GM19025 (cell line): ENCODE data around the gene GADD45B.
"Not testable (repeated sequence)": the region's sequence is repeated elsewhere in the genome, so short reads cannot be mapped to it uniquely, and the experiment has no call there.

Experiments used
- ATAC-seq: cut with Tn5 transposase; IDR thresholded peaks from one replicate; pipeline ENCODE4 v1.9.1; 2021; ENCODE audit warnings: mild to moderate bottlenecking, low read depth, moderate library complexity; ENCODE audit not compliant: unreplicated experiment

The GADD45B gene

DNA sequence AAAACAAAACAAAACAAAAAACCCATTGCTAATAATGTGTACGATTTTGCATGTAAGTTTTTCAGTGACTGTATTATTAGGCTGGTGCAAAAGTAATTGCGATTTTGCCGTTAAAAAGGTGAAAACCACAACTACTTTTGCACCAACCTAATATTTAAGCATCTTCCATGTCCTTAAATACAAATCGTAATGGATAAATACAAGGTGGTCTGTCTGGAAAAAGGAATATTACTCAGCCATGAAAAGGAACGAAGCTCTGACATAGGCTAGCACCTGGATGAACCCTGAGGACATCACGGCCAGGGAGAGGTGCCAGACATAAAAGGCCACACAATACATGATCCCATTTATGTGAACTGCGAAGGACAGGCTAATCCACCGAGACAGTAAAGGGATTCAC, 33.2 kb downstream of the GADD45B start:
- no peak for ATAC-seq

DNA sequence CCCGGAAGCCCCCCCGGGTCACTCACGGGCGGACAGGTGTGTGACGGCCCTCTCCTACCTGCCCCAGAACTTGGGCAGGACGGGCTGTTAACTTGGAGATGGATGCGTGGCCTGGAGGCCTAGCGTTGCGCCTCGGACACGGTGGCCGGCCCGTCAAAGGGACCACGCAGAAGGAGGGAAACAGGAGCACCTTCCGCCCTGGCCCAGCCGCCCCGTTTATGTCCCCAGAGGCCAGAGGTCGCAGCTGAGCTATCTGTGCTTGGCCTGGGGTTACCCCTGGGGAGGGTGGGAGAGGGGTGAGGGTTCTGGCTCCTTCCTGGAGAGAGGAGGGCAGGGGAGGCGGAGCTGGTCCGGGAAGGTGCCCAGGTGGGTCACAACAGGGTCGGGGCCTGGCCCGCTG, 35.6 kb downstream of the GADD45B start:
- no peak for ATAC-seq

GRCh38 chr19:2511991-2512390, 36.1 kb downstream of the GADD45B start:
- no peak for ATAC-seq

DNA sequence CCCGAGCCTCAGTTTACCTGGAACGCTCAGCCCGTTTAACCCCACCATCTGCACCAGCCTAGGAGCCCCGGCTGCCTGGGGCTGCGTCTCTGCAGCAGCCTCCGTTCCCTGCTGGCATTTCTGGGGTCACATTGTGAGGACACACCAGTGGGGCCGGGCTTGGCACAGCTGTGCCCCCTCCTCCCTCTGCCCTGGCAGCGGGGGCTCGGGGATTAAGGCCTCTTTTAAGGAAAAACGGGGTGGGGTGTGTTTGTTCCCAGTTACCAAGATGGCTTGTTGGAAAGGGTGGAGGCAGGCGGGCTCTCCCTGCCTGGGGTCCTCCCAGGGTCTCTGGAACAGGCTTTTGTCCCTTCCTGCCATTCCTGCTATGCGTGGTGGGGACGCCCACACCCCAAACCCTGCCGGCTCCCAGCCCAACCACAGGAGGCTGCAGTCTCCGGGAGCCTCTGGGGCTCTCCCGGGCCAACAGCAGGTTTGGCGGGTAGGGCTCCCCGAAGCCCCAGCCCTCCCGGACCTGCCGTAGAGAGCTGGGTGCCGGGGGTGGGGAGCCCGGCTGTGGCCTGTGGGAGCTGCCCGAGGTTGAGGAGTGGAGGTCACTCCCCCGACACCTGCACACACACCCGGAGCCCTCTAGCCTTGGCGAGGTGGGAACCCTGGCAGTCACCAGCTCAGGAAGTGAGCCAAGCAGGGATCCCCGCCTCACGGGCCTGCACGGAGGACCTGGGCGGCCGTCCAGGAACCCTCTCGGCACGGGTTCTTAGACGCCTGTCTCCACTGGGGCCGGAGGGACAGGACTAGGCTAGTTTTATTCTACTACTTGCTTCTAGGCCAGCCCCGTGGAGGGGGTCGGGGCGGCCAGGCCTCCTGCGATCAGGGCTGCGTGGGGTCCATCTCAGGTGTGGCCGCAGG, 36.9 kb downstream of the GADD45B start:
- no peak for ATAC-seq

- no peak for ATAC-seq
Observed at GRCh38 chr19:2514981-2515518, 39.1 kb downstream of the GADD45B start.

- no peak for ATAC-seq
Observed at GRCh38 chr19:2516727-2517126, 40.8 kb downstream of the GADD45B start.

DNA sequence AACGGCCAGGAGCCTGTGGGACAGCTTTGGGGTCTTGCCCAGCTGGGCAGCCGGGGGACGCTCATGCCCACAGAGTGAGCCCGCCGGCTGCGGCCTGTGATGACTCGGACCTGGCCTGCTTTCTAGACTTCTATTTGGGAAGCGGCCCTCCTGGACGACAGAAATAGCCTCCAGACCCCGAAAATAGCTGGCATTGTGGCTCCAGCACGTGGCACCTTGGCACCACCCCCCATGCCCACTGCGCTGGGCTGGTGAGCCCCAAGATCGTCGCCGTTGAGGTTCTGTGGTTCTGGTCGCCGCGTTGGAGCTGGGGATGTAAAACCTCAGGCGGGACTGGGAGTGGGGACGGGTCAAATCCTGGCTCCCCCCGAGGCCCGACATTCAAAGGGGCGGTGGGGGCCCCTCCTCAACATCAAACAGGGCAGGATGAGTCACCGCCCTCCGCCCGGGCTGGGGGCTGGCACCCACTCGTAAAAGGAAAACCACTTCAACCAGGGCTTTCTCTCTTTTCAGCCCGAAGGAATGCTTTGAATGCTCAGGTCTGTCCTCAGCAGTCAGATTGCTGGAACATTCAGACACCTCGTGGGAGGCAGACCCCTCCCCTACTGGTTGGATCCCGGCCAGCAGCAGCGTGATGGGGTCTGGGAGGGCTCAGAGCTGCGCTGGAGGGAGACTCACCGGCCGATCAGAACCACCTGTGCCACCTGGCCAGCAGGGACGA, 42.1 kb downstream of the GADD45B start:
- no peak for ATAC-seq

DNA sequence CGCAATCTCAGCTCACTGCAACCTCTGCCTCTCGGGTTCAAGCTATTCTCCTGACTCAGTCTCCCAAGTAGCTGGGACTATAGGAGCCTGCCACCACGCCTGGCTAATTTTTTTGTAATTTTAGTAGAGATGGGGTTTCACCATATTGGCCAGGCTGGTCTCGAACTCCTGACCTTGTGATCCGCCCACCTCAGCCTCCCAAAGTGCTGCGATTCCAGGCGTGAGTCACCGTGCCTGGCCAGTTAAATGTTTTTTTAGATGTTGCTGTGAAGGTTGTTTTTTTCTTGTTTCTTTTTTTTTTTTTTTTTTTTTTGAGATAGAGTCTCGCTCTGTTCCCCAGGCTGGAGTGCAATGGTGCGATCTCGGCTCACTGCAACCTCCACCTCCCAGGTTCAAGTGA, 42.9 kb downstream of the GADD45B start:
- ATAC-seq = not testable (repeated sequence)

DNA sequence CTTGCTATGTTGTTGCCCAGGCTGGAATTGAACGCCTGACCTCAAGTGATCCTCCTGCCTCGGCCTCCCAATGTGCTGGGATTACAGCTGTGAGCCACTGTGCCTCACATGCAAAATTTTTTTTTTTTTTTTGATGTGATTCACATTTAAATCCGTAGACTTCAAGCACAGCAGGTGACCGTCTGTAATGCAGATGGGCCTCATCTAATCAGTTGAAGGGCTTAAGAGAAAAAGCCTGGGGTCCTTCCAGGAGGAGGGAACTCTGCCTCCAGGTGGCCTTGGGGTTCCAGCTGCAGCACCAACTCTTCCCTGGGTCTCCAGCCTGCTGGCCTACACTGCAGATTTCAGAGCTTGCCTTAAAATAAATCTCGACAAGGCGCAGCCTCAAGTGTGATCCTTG, 43.6 kb downstream of the GADD45B start:
- no peak for ATAC-seq

- ATAC-seq = no peak
Observed at GRCh38 chr19:2523630-2524311, 47.8 kb downstream of the GADD45B start.

GRCh38 chr19:2524361-2524839, 48.5 kb downstream of the GADD45B start:
- no peak for ATAC-seq

DNA sequence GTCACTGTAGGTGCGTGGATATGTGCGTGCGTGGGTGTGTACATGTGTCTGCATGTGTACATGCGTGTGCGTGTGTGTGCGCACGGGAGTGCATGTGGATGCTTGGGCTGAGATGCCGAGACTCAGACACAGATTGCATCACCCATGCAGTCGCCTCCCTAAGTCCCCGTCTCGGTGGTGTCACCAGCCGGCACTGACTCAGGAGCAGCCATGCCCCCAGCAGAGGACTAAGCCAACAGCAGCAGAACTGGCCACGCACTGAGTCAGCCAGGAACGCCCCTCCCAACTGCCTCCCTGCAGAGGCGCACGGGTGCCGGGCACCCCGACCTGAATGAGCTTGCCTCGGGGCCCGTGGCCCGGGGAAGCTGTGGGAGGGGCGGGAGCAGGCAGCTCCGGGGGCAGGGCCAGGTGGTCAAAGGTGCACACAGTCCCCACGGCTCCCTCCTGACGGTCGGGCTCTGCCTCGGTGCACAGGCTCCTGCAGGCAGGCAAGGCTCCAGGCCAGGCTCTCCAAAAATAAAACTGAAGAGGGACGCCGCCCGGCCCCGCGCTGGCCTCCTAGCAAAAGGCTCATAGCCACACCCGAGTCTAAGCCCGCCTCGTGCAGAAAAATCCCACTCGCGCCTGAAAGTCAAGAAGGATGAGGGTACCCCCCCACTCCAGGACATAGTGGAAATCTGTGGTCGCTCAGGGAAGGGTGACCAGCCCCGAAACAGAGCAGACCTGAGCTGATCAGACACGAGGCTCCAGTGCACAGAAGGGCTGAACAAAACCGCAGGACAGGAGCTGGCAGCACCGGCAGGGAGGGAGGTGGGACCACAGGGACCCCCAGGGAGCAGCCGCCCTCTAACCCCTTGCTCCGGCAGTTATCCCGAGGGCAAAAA, 49.2 kb downstream of the GADD45B start:
- ATAC-seq = no peak

DNA sequence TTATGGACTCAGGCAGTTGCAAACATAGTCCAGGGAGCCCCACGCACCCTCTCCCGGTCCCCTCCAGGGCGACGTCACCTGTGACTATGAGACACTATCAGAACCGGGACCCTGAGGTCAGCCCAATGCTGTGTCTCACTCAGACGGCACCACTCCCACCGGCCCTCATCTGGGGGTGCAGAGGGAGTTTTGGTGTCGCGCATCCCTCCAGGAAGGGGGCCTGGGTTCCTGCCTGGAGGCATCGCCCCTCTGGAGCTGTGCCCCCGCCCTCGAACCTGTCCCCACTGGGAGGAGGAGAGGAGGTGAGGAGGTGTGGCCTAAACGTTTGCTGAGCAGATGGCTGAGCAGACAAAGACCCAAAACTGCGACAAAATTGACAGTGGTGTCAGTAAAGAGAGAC, 51.2 kb downstream of the GADD45B start:
- no peak for ATAC-seq

DNA sequence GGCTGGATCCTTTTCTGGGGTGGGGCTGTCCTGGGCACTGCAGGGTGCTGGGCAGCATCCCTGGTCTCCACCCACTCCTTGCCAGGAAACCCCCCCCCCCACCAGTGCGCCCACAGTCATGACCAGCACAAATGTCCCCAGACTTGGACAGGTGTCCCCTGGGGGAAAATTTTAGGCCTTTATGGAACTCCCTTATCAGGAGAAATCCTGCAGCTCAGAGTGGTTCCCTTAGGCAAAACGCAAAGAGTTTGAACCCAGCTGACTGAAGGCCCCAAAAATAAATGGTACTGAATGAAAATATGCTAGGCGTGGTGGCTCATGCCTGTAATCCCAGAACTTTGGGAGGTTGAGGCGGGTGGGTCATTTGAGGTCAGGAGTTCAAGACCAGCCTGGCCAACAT, 51.8 kb downstream of the GADD45B start:
- no peak for ATAC-seq
